GM06990 (cell line): Measurements from ENCODE around the gene ISOC1.

Experiments
- DNase-seq: peaks from one replicate; pipeline ENCODE4 v3.0.0-alpha.2; 2011; ENCODE audit not compliant: insufficient read length; ENCODE audit errors: extremely low read depth
- H3K27me3 ChIP-seq: replicated peaks from 2 replicates; pipeline ENCODE4 v1.6.0; 2011; ENCODE audit warnings: low read length; ENCODE audit not compliant: control insufficient read depth, insufficient read depth
- H3K36me3 ChIP-seq: 2 replicates; pipeline ENCODE4 v1.5.1; 2011; ENCODE audit warnings: low read length; ENCODE audit not compliant: control insufficient read depth, insufficient read depth
- H3K4me3 ChIP-seq: replicated peaks from 2 replicates; pipeline ENCODE4 v1.5.1; 2011; ENCODE audit warnings: low read depth, mild to moderate bottlenecking, control low read depth, low read length
- TF ChIP-seq, protein P1 (sequence below): IDR thresholded peaks from 2 replicates; pipeline ENCODE4 v1.5.1; 2011; ENCODE audit warnings: low read length, control low read depth, mild to moderate bottlenecking, inconsistent platforms; ENCODE audit not compliant: insufficient read depth, poor library complexity, severe bottlenecking

Gene ISOC1

DNA sequence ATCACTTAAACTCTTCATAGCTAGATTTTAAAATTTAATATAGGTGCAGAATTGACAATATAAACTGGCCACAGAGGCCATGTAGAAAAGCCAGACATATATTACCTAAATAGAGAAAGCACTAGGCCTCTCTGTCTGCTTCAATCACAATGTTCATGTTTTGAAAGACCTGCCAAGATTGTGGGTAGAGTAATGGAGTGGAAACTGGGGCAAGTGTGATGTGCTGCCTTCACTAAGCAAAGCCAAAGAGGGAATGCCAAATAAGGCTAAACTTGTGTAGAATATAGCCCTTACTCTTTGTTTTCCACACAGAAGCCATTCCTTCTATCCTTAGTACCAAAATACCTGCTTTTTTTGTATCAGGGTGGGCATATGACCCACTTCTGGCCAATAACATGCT lies 15.1 kb upstream of the ISOC1 start:
- TF ChIP-seq, protein P1, sequence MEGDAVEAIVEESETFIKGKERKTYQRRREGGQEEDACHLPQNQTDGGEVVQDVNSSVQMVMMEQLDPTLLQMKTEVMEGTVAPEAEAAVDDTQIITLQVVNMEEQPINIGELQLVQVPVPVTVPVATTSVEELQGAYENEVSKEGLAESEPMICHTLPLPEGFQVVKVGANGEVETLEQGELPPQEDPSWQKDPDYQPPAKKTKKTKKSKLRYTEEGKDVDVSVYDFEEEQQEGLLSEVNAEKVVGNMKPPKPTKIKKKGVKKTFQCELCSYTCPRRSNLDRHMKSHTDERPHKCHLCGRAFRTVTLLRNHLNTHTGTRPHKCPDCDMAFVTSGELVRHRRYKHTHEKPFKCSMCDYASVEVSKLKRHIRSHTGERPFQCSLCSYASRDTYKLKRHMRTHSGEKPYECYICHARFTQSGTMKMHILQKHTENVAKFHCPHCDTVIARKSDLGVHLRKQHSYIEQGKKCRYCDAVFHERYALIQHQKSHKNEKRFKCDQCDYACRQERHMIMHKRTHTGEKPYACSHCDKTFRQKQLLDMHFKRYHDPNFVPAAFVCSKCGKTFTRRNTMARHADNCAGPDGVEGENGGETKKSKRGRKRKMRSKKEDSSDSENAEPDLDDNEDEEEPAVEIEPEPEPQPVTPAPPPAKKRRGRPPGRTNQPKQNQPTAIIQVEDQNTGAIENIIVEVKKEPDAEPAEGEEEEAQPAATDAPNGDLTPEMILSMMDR: no peak
- H3K36me3 ChIP-seq: no peaks in the 10 kb centered on the region
- no peaks in the 10 kb centered on the region for H3K27me3 ChIP-seq
- no peak overlapping the region for H3K4me3 ChIP-seq
- DNase-seq: no peak

DNA sequence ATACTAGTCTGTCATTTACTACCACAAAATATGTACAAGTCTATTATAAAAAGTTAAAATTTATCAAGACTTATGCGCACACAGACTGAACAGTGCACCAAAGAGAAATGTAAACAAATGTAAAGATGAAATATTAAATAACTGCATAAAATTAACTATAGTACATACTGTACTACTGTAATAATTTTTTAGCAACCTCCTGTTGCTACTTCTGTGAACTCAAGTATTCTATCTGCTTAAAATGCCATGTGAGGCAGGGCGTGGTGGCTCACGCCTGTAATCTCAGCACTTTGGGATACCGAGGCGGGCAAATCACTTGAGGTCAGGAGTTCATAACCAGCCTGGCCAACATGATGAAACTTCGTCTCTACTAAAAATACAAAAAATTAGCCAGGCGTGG lies 13.8 kb upstream of the ISOC1 start:
- TF ChIP-seq, protein P1: no peak
- Histone ChIP-seq H3K27me3 (no peaks in the 10 kb centered on the region), H3K4me3 (no peak overlapping the region), H3K36me3 (no peaks in the 10 kb centered on the region)
- DNase-seq: no peak

DNA sequence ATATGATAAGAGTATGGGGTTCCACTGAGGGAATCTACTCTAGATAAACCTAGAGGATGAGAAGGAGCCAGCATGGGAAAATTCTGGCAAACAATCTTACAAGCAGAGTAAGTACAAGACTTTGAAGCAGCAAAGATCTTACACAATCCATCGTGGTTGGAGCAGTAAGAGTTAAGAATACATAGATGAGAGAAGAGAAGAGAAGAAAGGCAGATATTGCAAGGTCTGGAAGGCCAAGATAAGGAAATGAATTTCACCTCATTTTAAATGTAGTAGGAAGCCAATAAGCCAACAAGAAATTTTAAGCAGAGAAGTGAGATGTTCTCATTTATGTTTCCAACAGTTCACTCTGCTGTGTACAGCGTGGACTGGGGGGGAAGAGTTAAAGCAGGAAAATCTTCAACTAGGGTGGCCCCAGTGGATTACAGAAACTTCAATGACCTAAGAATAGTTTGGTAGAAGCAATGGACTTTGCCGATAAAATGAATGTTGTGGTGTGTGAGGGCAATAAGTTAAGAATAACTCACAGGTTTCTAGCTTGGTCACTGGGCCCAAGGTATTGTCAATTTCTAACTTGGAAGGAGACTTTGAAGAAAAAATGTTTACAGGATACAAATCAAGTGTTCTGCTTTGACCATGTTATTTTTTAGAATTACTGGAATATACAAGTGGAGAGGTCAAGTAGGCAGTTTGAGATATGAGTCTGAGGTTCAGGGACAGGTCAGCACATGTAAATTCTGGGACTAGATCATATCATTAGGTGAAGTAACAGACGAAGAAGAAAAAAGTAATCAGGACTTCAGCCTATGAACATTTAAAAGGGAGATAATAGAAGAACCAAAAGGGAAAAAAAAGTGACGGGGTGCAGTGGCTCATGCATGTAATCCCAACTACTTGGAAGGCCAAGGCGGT lies 12.1 kb upstream of the ISOC1 start:
- TF ChIP-seq, protein P1: no peak
- no peak overlapping the region for H3K4me3 ChIP-seq
- no peaks in the 10 kb centered on the region for H3K27me3 ChIP-seq
- no peak for DNase-seq
- H3K36me3 ChIP-seq: no peaks in the 10 kb centered on the region

DNA sequence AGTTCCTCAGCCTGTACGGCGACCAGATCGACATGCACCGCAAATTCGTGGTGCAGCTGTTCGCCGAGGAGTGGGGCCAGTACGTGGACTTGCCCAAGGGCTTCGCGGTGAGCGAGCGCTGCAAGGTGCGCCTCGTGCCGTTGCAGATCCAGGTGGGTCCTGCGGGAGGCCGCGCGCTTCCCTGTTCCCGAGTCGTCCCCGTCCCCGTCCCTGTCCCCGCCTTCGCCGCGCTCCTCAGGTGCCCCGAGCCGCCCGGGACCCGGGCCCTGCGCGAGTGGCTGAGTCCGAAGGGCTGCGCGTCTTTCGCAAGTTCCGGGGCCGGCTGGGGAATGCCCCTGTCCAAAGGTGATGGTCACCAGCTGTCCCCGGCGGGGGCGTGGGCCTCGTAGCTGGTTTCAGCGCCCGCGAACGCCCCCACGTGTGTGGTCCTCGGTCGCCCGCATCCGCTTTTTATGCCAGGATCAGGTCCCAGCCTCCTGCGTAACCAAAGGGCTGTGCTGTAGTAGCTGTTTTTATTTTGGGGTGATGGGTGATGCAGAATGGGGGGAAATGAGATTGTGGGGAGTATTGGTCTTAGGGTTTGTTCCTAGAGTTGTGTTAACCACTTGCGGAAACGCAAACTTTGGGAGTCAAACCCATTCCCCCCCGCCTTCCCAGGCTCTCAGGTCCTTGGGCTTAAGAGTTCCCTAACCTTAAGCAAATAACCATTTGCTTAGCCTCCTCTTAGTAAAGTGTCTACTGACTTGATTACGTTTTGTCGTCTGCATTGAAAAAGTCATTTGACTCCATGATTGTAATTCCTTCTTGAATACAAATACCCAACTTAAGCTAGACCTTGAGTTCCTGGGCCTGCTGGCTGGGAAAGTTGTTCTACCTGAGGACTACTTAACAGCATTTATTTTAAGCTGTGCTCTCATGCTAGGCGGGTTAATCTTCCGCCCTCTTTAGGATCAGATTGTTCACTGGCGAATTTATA lies 663 bp downstream of the ISOC1 start:
- Histone ChIP-seq H3K4me3 (peak overlapping the region; percentile 97), H3K36me3 (no peaks in the 10 kb centered on the region; the same call in 1 of the 2 replicates), H3K27me3 (no peaks in the 10 kb centered on the region)
- peak; percentile 84 for DNase-seq
- TF ChIP-seq, protein P1: no peak

DNA sequence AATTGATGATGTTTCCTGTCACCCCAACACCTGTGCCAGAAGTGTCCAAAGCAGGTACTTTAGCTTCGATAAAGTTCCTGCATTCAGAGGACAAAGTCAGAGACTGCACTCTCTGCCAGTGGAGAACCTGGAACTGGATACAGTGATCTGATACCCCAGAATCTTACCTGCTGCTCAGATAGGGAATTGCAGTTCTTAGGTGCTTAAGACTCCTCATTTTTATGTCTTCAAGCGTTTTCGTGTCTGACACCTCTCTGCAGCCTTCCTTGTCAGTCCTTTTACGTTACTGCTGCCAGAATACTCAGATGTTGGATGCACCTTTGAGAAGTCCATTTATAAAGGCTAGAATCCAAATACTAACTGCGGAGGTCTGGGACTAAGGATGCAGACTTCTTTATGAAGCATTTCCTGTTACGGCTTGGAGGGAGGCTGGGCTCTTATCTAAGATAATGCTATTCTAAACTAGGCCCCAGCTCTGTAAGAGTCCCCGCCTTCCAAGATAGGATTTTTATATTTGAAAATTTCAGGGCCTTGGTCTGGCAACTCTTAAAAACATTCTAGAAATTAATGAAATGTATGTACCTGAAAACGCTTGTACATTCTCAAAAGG lies 1.9 kb downstream of the ISOC1 start:
- Histone ChIP-seq H3K4me3 (no peak overlapping the region), H3K27me3 (no peaks in the 10 kb centered on the region), H3K36me3 (no peaks in the 10 kb centered on the region; the same call in 1 of the 2 replicates)
- no peak for DNase-seq
- TF ChIP-seq, protein P1: no peak
